Neutrophil (primary cell): ENCODE measurements around the gene TRIM44.

Experiments used
- H3K27ac ChIP-seq: fragments of 200-600 bp; sonication (generic); 2 replicates; pipeline ENCODE4 v1.5.1; 2016; ENCODE audit warnings: mild to moderate bottlenecking, moderate library complexity
- H3K27me3 ChIP-seq: fragments of 200-600 bp; sonication (generic); 2 replicates; pipeline ENCODE4 v1.6.0; 2016; ENCODE audit warnings: mild to moderate bottlenecking
- H3K36me3 ChIP-seq: fragments of 200-600 bp; sonication (generic); 2 replicates; pipeline ENCODE4 v1.5.1; 2017
- H3K4me1 ChIP-seq, 2 experiments: fragments of 200-600 bp in 1 of 2; sonication (generic) in 1 of 2; 1 replicate in 1 of 2; 2 replicates in 1 of 2; pipeline versions ENCODE4 v1.5.1 to v1.6.1; 2013 to 2016; ENCODE audit warnings: low read depth in 1 of 2, low read length in 1 of 2, mild to moderate bottlenecking in 1 of 2, moderate library complexity in 1 of 2; ENCODE audit not compliant: control insufficient read depth in 1 of 2, insufficient read depth in 1 of 2
- H3K4me3 ChIP-seq, 2 experiments: fragments of 200-600 bp in 1 of 2; sonication (generic) in 1 of 2; 1 replicate in 1 of 2; 2 replicates in 1 of 2; pipeline ENCODE4 v1.5.1; 2013 to 2016; ENCODE audit warnings: low read depth in 1 of 2, low read length in 1 of 2, mild to moderate bottlenecking in 1 of 2, moderate library complexity in 1 of 2
- H3K9me3 ChIP-seq: fragments of 200-600 bp; sonication (generic); 2 replicates; pipeline ENCODE4 v1.5.1; 2016
- CTCF ChIP-seq: fragments of 200-600 bp; sonication (generic); IDR thresholded peaks from 2 replicates; pipeline ENCODE4 v1.5.1; 2016; ENCODE audit warnings: antibody characterized with exemption

Gene TRIM44

GRCh38 chr11:35785287-35786167 lies 123.0 kb downstream of the TRIM44 start:
- Histone ChIP-seq H3K4me1 (no peaks in the 10 kb centered on the region), H3K36me3 (no peaks in the 10 kb centered on the region), H3K27ac (no peak overlapping the region), H3K4me3 (no peak overlapping the region), H3K9me3 (no peaks in the 10 kb centered on the region), H3K27me3 (no peaks in the 10 kb centered on the region)
- TF ChIP-seq CTCF = no peak

DNA sequence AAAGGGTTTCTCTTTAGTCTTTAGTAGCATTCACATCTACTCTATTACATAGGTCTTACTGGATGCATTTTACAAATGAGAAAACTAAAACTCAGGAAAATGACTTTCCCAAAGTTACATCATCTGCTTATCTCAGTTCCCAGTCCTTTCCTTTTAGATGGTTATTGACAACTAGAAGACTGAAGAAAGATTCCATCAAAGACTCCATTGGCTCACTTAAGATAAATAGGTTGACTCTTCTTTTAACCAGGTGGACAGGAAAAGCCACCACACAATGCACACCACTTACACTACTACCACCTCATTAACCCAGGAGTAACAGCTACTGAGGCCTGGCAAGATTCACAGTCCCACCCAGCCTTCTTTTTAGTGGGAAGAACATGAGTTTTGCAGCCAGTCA lies 123.6 kb downstream of the TRIM44 start:
- H3K27ac ChIP-seq = no peak overlapping the region
- no peaks in the 10 kb centered on the region for H3K4me1 ChIP-seq
- no peaks in the 10 kb centered on the region for H3K36me3 ChIP-seq
- TF ChIP-seq CTCF = no peak
- no peak overlapping the region for H3K4me3 ChIP-seq
- no peaks in the 10 kb centered on the region for H3K27me3 ChIP-seq
- H3K9me3 ChIP-seq = no peaks in the 10 kb centered on the region

DNA sequence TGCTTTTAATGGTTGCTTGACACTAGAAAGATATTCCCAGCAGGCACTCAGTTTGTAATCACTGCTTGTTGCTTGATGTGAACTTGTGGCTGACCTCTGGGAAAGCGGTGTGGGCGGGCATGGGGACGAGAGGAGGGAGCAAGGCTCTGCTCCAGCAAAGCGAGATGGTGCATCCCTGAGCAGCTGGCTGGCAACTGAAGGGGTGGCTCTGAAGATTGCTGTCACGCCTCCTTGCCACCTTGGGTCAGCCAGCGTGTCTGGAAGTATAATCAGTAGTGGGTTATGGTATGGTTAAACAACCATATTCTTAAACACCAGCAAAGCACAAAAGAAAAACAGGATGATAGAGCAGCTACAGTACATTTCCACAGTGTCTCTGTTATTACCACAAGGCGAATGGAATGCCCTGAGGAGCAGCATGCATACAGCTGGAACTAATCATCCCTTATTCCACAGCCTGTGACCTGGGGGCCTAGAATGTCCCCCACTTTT lies 124.5 kb downstream of the TRIM44 start:
- TF ChIP-seq CTCF = no peak
- Histone ChIP-seq H3K9me3 (no peaks in the 10 kb centered on the region), H3K27ac (no peak overlapping the region), H3K4me3 (no peak overlapping the region), H3K27me3 (no peaks in the 10 kb centered on the region), H3K4me1 (no peaks in the 10 kb centered on the region), H3K36me3 (no peaks in the 10 kb centered on the region)

- no peaks in the 10 kb centered on the region for H3K36me3 ChIP-seq
- H3K9me3 ChIP-seq = no peaks in the 10 kb centered on the region
- H3K27me3 ChIP-seq = no peaks in the 10 kb centered on the region
- TF ChIP-seq CTCF = no peak
- no peak overlapping the region for H3K27ac ChIP-seq
- H3K4me3 ChIP-seq = no peak overlapping the region
- H3K4me1 ChIP-seq = no peaks in the 10 kb centered on the region
Observed at GRCh38 chr11:35787626-35788025, 125.1 kb downstream of the TRIM44 start.

- Histone ChIP-seq H3K27ac (no peak overlapping the region), H3K9me3 (no peaks in the 10 kb centered on the region), H3K4me3 (no peak overlapping the region), H3K36me3 (no peaks in the 10 kb centered on the region), H3K27me3 (no peaks in the 10 kb centered on the region), H3K4me1 (no peaks in the 10 kb centered on the region)
- no peak for TF ChIP-seq CTCF
Observed at GRCh38 chr11:35791088-35791958, 128.7 kb downstream of the TRIM44 start.
